Measurements from ENCODE around the gene EEF1AKMT2.

EEF1AKMT2 gene

GRCh38 chr10:124745673-124746072 lies 46.0 kb downstream of the EEF1AKMT2 start:
- Mint-ChIP-seq H3K4me1 (peaks cover 41% of the 10 kb centered on the region), H3K36me3 (ENCODE audit: low read depth) (no peaks in the 10 kb centered on the region), H3K27ac (no peak overlapping the region), H3K4me3 (peak overlapping the region; percentile 61), H3K27me3 (ENCODE audit: low read depth, poor library complexity) (peaks cover 2% of the 10 kb centered on the region), H3K9me3 (no peaks in the 10 kb centered on the region)
- DNase-seq, result no peak
- TF ChIP-seq CTCF (IDR thresholded peaks at IDR 0.05), result peak; percentile 42

GRCh38 chr10:124745252-124745651 lies 46.4 kb downstream of the EEF1AKMT2 start:
- Mint-ChIP-seq H3K4me1 (peaks cover 45% of the 10 kb centered on the region), H3K27me3 (ENCODE audit: low read depth, poor library complexity) (peaks cover 2% of the 10 kb centered on the region), H3K27ac (no peak overlapping the region), H3K4me3 (peak overlapping the region; percentile 83), H3K9me3 (no peaks in the 10 kb centered on the region), H3K36me3 (ENCODE audit: low read depth) (no peaks in the 10 kb centered on the region)
- DNase-seq, result no peak
- TF ChIP-seq CTCF (IDR thresholded peaks at IDR 0.05), result no peak

GRCh38 chr10:124744102-124745050 lies 47.3 kb downstream of the EEF1AKMT2 start, which contains the start of gene FAM53B:
Gene FAM53B (minus strand): TSS chr10:124744378. CDS start chr10:124706713, 37,665 bp downstream.
- Mint-ChIP-seq H3K9me3 (no peaks in the 10 kb centered on the region), H3K4me3 (peak within 1 kb of the TSS; percentile 97), H3K27ac (peak within 1 kb of the TSS; percentile 90), H3K4me1 (peaks cover 54% of the 10 kb centered on the region), H3K27me3 (ENCODE audit: low read depth, poor library complexity) (peaks cover 2% of the 10 kb centered on the region), H3K36me3 (ENCODE audit: low read depth) (no peaks in the 10 kb centered on the region)
- DNase-seq, result peak; percentile 88
- no peak for TF ChIP-seq CTCF (IDR thresholded peaks at IDR 0.05)

- DNase-seq, result peak; percentile 52
- H3K9me3 Mint-ChIP-seq, result no peaks in the 10 kb centered on the region
- peak overlapping the region; percentile 90 for H3K27ac Mint-ChIP-seq
- no peaks in the 10 kb centered on the region for H3K36me3 Mint-ChIP-seq (ENCODE audit: low read depth)
- H3K4me3 Mint-ChIP-seq, result peak overlapping the region; percentile 97
- TF ChIP-seq CTCF (IDR thresholded peaks at IDR 0.05), result no peak
- peaks cover 63% of the 10 kb centered on the region for H3K4me1 Mint-ChIP-seq
- peaks cover 4% of the 10 kb centered on the region for H3K27me3 Mint-ChIP-seq (ENCODE audit: low read depth, poor library complexity)
Observed at GRCh38 chr10:124743191-124744101, 48.2 kb downstream of the EEF1AKMT2 start.

GRCh38 chr10:124742413-124743190 lies 49.1 kb downstream of the EEF1AKMT2 start:
- H3K36me3 Mint-ChIP-seq (ENCODE audit: low read depth), result no peaks in the 10 kb centered on the region
- H3K4me1 Mint-ChIP-seq, result peaks cover 72% of the 10 kb centered on the region
- H3K9me3 Mint-ChIP-seq, result no peaks in the 10 kb centered on the region
- peaks cover 6% of the 10 kb centered on the region for H3K27me3 Mint-ChIP-seq (ENCODE audit: low read depth, poor library complexity)
- H3K4me3 Mint-ChIP-seq, result peak overlapping the region; percentile 97
- no peak for TF ChIP-seq CTCF (IDR thresholded peaks at IDR 0.05)
- H3K27ac Mint-ChIP-seq, result peak overlapping the region; percentile 57
- peak; percentile 38 for DNase-seq
